Measurements from ENCODE around the gene INPP4A. TPM values are rescaled to one million over a fixed set of nuclear protein-coding genes. Genes with fewer than 3 reads are reported as not detected.

INPP4A gene
- total RNA-seq, 4 donors from 2014 or later: 30.7 to 58.9 (median 39.4) TPM

- no peak overlapping the region for H3K4me3 ChIP-seq
- TF ChIP-seq POLR2AphosphoS5 (IDR thresholded peaks at IDR 0.05): no peak
- TF ChIP-seq POLR2A (IDR thresholded peaks at IDR 0.05; ENCODE audit: low read depth): no peak
- no peak for TF ChIP-seq CTCF (IDR thresholded peaks at IDR 0.05)
- no peak for TF ChIP-seq EP300 (IDR thresholded peaks at IDR 0.05)
Observed at GRCh38 chr2:98634406-98635092, 189.9 kb downstream of the INPP4A start.

GRCh38 chr2:98637401-98638147, 192.9 kb downstream of the INPP4A start:
- no peaks in the 10 kb centered on the region for H3K9me3 ChIP-seq
- 87% methylated on average over 10 of the region's 10 CpGs for WGBS
- no peaks in the 10 kb centered on the region for H3K27me3 ChIP-seq
- no peaks in the 10 kb centered on the region for H3K4me1 ChIP-seq
- peaks cover 14 to 92% (median 52%) of the 10 kb centered on the region in 4 donors for H3K36me3 ChIP-seq
- intact Hi-C loops (cut with DNase I): no loop called here
- no peak overlapping the region for H3K27ac ChIP-seq (replicated peaks in 1 of 4)
- TF ChIP-seq EP300 (IDR thresholded peaks at IDR 0.05) (no peak), POLR2AphosphoS5 (IDR thresholded peaks at IDR 0.05) (no peak), CTCF (IDR thresholded peaks at IDR 0.05) (no peak), POLR2A (IDR thresholded peaks at IDR 0.05; ENCODE audit: low read depth) (no peak)
- DNase-seq (ENCODE audit: extremely low spot score): no peak
- H3K4me3 ChIP-seq: no peak overlapping the region

More at GRCh38 chr2:98634406-98635092, 189.9 kb downstream of the INPP4A start:
- WGBS: 78% methylated on average over 9 of the region's 9 CpGs
- Histone ChIP-seq H3K27ac (replicated peaks in 1 of 4) (no peak overlapping the region), H3K9me3 (no peaks in the 10 kb centered on the region), H3K36me3 (peaks cover 15 to 92% (median 61%) of the 10 kb centered on the region in 4 donors), H3K4me1 (no peaks in the 10 kb centered on the region), H3K27me3 (no peaks in the 10 kb centered on the region)
- no peak for DNase-seq (ENCODE audit: extremely low spot score)
- intact Hi-C loops (cut with DNase I): no loop called here

GRCh38 chr2:98643496-98644100, 198.9 kb downstream of the INPP4A start:
- no peak for DNase-seq (ENCODE audit: extremely low spot score)
- peaks cover 5 to 68% (median 25%) of the 10 kb centered on the region in 4 donors for H3K36me3 ChIP-seq
- intact Hi-C loops (cut with DNase I): loop anchor here (10.0 kb wide), 1 partner anchor 421 kb away; no protein-coding TSS in a partner anchor
- H3K27me3 ChIP-seq: no peaks in the 10 kb centered on the region
- no peak overlapping the region for H3K27ac ChIP-seq (replicated peaks in 1 of 4)
- 85% methylated on average over 5 of the region's 5 CpGs for WGBS
- no peak for TF ChIP-seq POLR2A (IDR thresholded peaks at IDR 0.05; ENCODE audit: low read depth)
- no peak for TF ChIP-seq EP300 (IDR thresholded peaks at IDR 0.05)
- no peak for TF ChIP-seq POLR2AphosphoS5 (IDR thresholded peaks at IDR 0.05)
- no peak for TF ChIP-seq CTCF (IDR thresholded peaks at IDR 0.05)
- no peaks in the 10 kb centered on the region for H3K4me1 ChIP-seq
- H3K4me3 ChIP-seq: no peak overlapping the region
- no peaks in the 10 kb centered on the region for H3K9me3 ChIP-seq

Other genes starting within 250 kb of the INPP4A start
- gene CNGA3, start 98.4 kb upstream of the INPP4A start, total RNA-seq: 10 to 100 TPM in 1 of 4 donors, 1 to 10 TPM in 3; 2.5 to 13.7 (median 6.6) TPM
- gene COA5, start 163.7 kb downstream of the INPP4A start, total RNA-seq: 10 to 100 TPM; 28.3 to 48.2 (median 31.7) TPM
- 10 to 100 TPM; 34.0 to 51.4 (median 40.7) TPM for gene UNC50, start 163.7 kb downstream of the INPP4A start, total RNA-seq